Glutamatergic neuron (in vitro differentiated cells): Measurements from ENCODE around the gene MOGAT2. TPM values are rescaled to one million over a fixed set of nuclear protein-coding genes. Genes with fewer than 3 reads are reported as not detected.

Experiments used
- DNase-seq: peaks from one replicate; pipeline ENCODE4 v3.0.0; 2022
- H3K27ac Mint-ChIP-seq: one replicate; pipeline ENCODE4 v1.8.0; 2020; ENCODE audit warnings: mild to moderate bottlenecking, mixed read lengths, inconsistent platforms; ENCODE audit not compliant: unreplicated experiment
- H3K27me3 Mint-ChIP-seq: one replicate; pipeline ENCODE4 v1.8.0; 2020; ENCODE audit warnings: mild to moderate bottlenecking, moderate library complexity, mixed read lengths, inconsistent platforms; ENCODE audit not compliant: unreplicated experiment
- H3K36me3 Mint-ChIP-seq: one replicate; pipeline ENCODE4 v1.8.0; 2020; ENCODE audit warnings: mild to moderate bottlenecking, mixed read lengths, inconsistent platforms; ENCODE audit not compliant: unreplicated experiment
- H3K4me1 Mint-ChIP-seq: one replicate; pipeline ENCODE4 v1.8.0; 2020; ENCODE audit warnings: mild to moderate bottlenecking, low read depth, mixed read lengths, inconsistent platforms; ENCODE audit not compliant: unreplicated experiment
- H3K4me3 Mint-ChIP-seq: one replicate; pipeline ENCODE4 v1.8.0; 2020; ENCODE audit warnings: mild to moderate bottlenecking, mixed read lengths, inconsistent platforms; ENCODE audit not compliant: unreplicated experiment
- H3K9me3 Mint-ChIP-seq: one replicate; pipeline ENCODE4 v1.8.0; 2020; ENCODE audit warnings: mild to moderate bottlenecking, moderate library complexity, mixed read lengths, inconsistent platforms; ENCODE audit not compliant: unreplicated experiment
- total RNA-seq: library from RNA; stranded (reverse); fragmentation: NEBNext Ultra II Directional; extraction: Animal tissue kit (Norgen Biotek cat#: 25700); gene quantifications from one replicate; pipeline ENCODE4 v1.2.1, GENCODE V29; 2021; ENCODE audit not compliant: unreplicated experiment
- TF ChIP-seq, protein P1 (sequence below): fragments of 200-600 bp; sonication (generic); IDR thresholded peaks from one replicate; pipeline ENCODE4 v1.5.0; 2021; ENCODE audit not compliant: partially characterized antibody, unreplicated experiment

Gene MOGAT2
- total RNA-seq, 1 donor from 2014 or later = not detected

DNA sequence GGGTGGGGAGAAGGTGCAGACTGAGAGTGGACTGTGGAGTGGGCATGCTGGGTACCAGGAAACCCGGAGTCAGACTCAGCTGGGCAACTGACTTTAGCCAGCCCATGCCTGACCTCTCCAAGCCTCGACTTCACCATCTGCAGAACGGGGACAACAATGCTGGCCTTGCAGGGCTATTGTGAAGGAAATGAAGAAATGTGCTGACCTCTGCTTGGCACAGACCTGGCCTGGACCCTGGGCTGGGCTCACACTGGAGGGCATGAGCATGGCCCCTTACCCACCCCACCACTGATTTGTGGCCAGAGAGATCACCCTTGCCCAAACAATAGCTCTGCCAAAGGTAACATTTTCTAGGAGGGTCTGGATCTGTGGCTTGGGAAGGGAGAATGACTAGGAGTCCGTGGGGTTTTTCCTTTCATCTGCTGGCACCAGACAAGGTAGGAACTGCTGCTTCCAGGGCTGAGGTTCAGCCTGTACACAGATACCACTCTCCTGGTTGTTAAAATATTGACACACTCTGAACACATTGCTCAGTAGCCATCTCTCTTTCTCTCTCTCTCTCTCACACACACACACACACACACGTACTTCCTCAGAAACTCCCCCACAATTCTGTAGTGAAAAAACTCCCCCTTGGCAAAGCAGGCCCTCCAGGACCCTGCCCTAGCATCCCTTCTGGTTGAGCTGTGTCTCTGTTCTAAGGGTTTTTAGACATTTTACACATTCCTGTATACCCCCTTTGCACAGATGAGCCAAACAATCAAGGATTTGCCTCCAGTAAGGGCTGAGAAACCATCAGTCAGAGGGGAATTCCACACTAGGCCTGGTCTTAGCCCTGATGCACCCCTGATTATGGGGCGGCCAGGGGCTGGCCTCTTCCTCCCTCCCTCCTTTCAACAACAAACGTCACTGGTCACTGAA is 1.0 kb downstream of the MOGAT2 start:
- peaks cover 4% of the 10 kb centered on the region for H3K9me3 Mint-ChIP-seq
- TF ChIP-seq, protein P1, sequence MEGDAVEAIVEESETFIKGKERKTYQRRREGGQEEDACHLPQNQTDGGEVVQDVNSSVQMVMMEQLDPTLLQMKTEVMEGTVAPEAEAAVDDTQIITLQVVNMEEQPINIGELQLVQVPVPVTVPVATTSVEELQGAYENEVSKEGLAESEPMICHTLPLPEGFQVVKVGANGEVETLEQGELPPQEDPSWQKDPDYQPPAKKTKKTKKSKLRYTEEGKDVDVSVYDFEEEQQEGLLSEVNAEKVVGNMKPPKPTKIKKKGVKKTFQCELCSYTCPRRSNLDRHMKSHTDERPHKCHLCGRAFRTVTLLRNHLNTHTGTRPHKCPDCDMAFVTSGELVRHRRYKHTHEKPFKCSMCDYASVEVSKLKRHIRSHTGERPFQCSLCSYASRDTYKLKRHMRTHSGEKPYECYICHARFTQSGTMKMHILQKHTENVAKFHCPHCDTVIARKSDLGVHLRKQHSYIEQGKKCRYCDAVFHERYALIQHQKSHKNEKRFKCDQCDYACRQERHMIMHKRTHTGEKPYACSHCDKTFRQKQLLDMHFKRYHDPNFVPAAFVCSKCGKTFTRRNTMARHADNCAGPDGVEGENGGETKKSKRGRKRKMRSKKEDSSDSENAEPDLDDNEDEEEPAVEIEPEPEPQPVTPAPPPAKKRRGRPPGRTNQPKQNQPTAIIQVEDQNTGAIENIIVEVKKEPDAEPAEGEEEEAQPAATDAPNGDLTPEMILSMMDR = no peak
- no peak overlapping the region for H3K4me3 Mint-ChIP-seq
- H3K27ac Mint-ChIP-seq = no peak overlapping the region
- H3K36me3 Mint-ChIP-seq = peaks cover 6% of the 10 kb centered on the region
- no peaks in the 10 kb centered on the region for H3K4me1 Mint-ChIP-seq
- peaks cover 7% of the 10 kb centered on the region for H3K27me3 Mint-ChIP-seq
- no peak for DNase-seq

DNA sequence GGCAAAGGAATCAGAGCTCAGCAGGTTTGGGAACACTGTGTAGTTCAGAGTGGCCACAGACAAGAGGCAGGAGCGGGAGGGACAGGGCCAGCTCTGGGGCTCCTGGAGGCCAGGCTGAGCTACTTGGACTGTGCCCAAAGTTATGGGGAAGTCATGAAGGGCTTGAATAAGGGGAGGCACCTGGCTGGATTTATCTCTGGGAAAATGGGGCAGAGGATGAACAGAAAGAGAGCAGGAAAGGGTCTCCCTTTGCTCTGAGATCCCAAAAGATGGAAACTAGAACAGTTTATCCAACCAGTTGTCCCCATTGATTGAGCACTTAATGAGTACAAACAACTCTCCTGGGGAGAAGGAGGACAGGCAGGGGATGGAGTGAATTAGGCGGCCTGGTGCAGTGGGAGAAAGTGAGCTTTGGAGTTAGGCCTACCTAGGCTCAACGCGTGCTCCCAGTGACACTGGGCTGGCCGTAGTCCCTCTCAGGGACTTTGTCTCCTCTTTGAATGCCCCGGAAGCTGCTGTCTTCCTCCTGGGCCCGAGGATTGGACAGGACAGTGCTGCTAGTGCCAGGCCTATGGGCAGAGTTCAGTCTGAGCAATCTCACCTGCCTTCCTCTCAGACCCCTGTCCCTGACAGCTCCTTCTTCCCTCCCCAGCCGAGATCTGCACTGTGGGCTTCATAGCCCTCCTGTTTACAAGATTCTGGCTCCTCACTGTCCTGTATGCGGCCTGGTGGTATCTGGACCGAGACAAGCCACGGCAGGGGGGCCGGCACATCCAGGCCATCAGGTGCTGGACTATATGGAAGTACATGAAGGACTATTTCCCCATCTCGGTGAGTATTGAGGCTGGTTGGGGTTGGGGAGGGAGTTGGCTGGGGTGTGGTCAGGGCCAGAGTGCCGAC is 2.0 kb downstream of the MOGAT2 start:
- H3K27me3 Mint-ChIP-seq = peaks cover 7% of the 10 kb centered on the region

DNA sequence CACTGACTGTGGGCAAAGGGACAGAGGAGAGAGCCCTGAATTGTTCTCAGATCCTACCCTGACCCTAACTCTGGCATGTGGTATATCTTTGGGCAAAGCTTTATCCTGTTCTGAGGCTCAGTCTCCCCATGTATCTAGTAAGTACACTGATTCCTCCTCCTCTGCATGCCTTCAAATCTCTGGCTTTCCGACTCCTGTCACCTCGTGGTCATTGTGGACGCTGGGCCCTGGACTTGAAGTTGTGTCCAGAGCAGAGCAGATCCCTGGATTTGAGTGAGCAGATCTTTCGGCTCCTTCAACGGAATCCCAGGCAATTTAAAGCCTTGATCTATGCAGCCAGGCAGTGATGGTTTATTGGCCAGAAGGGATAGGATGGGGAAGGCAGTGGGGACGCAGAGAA is 3.0 kb downstream of the MOGAT2 start:
- peaks cover 7% of the 10 kb centered on the region for H3K27me3 Mint-ChIP-seq
- H3K9me3 Mint-ChIP-seq = peaks cover 4% of the 10 kb centered on the region
- TF ChIP-seq, protein P1 = no peak
- no peak for DNase-seq
- H3K36me3 Mint-ChIP-seq = peaks cover 6% of the 10 kb centered on the region
- no peaks in the 10 kb centered on the region for H3K4me1 Mint-ChIP-seq
- no peak overlapping the region for H3K27ac Mint-ChIP-seq
- no peak overlapping the region for H3K4me3 Mint-ChIP-seq

More for the DNA sequence above, 2.0 kb downstream of the MOGAT2 start:
- no peak for DNase-seq
- Mint-ChIP-seq H3K9me3 (peaks cover 4% of the 10 kb centered on the region), H3K4me1 (no peaks in the 10 kb centered on the region), H3K27ac (no peak overlapping the region), H3K4me3 (no peak overlapping the region), H3K36me3 (peaks cover 6% of the 10 kb centered on the region)
- TF ChIP-seq, protein P1 = no peak

DNA sequence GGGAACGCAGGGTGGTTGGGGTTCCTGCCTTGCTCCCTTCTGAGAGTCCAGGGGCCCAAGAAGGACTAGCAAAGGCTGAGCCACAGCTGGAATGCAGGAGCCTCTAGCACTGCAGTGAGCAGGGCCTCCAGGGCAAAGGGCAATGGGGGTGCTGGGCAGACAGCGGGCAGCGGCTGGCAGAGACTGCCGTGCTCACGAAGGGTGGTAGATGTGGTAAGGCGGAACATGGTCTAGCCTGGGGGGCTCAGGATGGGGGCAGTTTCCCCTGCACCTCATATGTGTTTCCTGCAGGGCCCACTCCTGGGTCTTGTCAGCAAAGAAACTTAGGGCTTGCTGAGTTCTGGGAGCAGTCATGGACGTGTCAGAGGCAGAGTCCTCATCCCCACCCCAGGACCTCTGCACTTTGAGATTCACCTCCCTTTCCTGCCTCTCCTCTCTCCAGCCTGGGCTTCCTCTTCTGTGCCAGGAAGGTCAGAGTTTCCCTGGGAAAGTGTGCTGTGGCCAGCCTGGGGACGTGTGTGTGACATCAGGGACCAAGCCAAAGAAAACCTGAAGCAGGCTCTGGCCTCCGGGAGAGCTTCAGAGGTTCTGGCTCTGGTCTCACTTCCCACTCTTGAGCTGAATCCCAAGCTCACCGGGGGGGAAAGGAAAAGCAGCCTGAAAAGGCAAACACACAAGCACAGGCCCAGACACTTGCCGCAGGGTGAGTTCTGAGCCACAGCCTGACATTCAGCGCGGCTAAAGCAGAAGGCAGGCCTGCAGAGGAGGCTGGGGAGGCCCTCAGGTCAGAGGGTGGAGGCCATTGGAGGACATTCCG is 4.4 kb downstream of the MOGAT2 start:
- peaks cover 3% of the 10 kb centered on the region for H3K9me3 Mint-ChIP-seq
- no peak overlapping the region for H3K4me3 Mint-ChIP-seq
- peaks cover 2% of the 10 kb centered on the region for H3K36me3 Mint-ChIP-seq
- TF ChIP-seq, protein P1 = no peak
- no peaks in the 10 kb centered on the region for H3K4me1 Mint-ChIP-seq
- DNase-seq = no peak
- H3K27me3 Mint-ChIP-seq = peaks cover 5% of the 10 kb centered on the region
- no peak overlapping the region for H3K27ac Mint-ChIP-seq
